SK-N-SH treated with all-trans-retinoic acid at 6 μM for 48 hours (cell line): Measurements from ENCODE around the gene SCPEP1.

Source experiments
- ATAC-seq: fragments of 200-7000 bp; cut with Tn5 transposase; 3 replicates; pipeline ENCODE4 v1.9.1; 2020; ENCODE audit warnings: mild to moderate bottlenecking, moderate library complexity
- ARNTL ChIP-seq: fragments of 450-650 bp; formaldehyde crosslinking; IDR thresholded peaks from 2 replicates; pipeline ENCODE4 v1.5.0; 2020; ENCODE audit warnings: low read depth, mild to moderate bottlenecking, moderate library complexity, borderline replicate concordance
- BACH2 ChIP-seq: fragments of 250-450 bp; sonication (Bioruptor Pico); IDR thresholded peaks from 2 replicates; pipeline ENCODE4 v1.9.0; 2021; ENCODE audit warnings: mild to moderate bottlenecking, borderline replicate concordance
- CSDC2 ChIP-seq: fragments of 250-450 bp; sonication (Bioruptor Pico); IDR thresholded peaks from 2 replicates; pipeline ENCODE4 v1.5.0; 2020; ENCODE audit warnings: mild to moderate bottlenecking, moderate library complexity
- ESRRG ChIP-seq: fragments of 250-450 bp; sonication (Bioruptor Pico); IDR thresholded peaks from 2 replicates; pipeline ENCODE4 v1.6.1; 2021; ENCODE audit warnings: mild to moderate bottlenecking
- GLIS3 ChIP-seq: fragments of 250-450 bp; sonication (Bioruptor Pico); IDR thresholded peaks from 2 replicates; pipeline ENCODE4 v1.5.0; 2020; ENCODE audit warnings: mild to moderate bottlenecking, moderate library complexity
- ISL1 ChIP-seq: fragments of 250-450 bp; sonication (Bioruptor Pico); IDR thresholded peaks from 2 replicates; pipeline ENCODE4 v2.1.2; 2022; ENCODE audit warnings: mild to moderate bottlenecking, moderate library complexity
- OSR1 ChIP-seq: fragments of 250-450 bp; sonication (Bioruptor Pico); IDR thresholded peaks from 2 replicates; pipeline ENCODE4 v1.8.0; 2022; ENCODE audit warnings: moderate library complexity, mild to moderate bottlenecking, inconsistent platforms
- PPARA ChIP-seq: fragments of 250-450 bp; sonication (Bioruptor Pico); IDR thresholded peaks from 2 replicates; pipeline ENCODE4 v1.5.0; 2020; ENCODE audit warnings: mild to moderate bottlenecking, borderline replicate concordance
- SNAI2 ChIP-seq: fragments of 250-450 bp; sonication (Bioruptor Pico); IDR thresholded peaks from 2 replicates; pipeline ENCODE4 v1.5.0; 2020; ENCODE audit warnings: mild to moderate bottlenecking, moderate library complexity
- TCF4 ChIP-seq: fragments of 250-450 bp; sonication (Bioruptor Pico); IDR thresholded peaks from 2 replicates; pipeline ENCODE4 v1.8.0; 2021; ENCODE audit warnings: mild to moderate bottlenecking, moderate library complexity, borderline replicate concordance
- TOX ChIP-seq: fragments of 250-450 bp; sonication (Bioruptor Pico); IDR thresholded peaks from 2 replicates; pipeline ENCODE4 v1.8.0; 2021; ENCODE audit warnings: mild to moderate bottlenecking, moderate library complexity, borderline replicate concordance
- ZFP3 ChIP-seq: fragments of 250-450 bp; sonication (Bioruptor Pico); IDR thresholded peaks from 2 replicates; pipeline ENCODE4 v1.5.0; 2020; ENCODE audit warnings: mild to moderate bottlenecking, moderate library complexity
- ZFP30 ChIP-seq: fragments of 450-650 bp; formaldehyde crosslinking; IDR thresholded peaks from 2 replicates; pipeline ENCODE4 v1.5.0; 2022; ENCODE audit warnings: mild to moderate bottlenecking, moderate library complexity
- ZNF565 ChIP-seq: fragments of 450-650 bp; formaldehyde crosslinking; conservative IDR thresholded peaks from 2 replicates; pipeline ENCODE4 v1.5.0; 2020; ENCODE audit warnings: low read depth, mild to moderate bottlenecking, moderate library complexity
- ZNF8 ChIP-seq: fragments of 450-650 bp; formaldehyde crosslinking; IDR thresholded peaks from 2 replicates; pipeline ENCODE4 v1.5.0; 2020; ENCODE audit warnings: mild to moderate bottlenecking, moderate library complexity
- TF ChIP-seq, protein P1 (sequence below): fragments of 250-450 bp; sonication (Bioruptor Pico); IDR thresholded peaks from 2 replicates; pipeline ENCODE4 v1.5.0; 2020; ENCODE audit warnings: mild to moderate bottlenecking, moderate library complexity
- TF ChIP-seq, protein P2 (sequence below): fragments of 250-450 bp; sonication (Bioruptor Pico); IDR thresholded peaks from 2 replicates; pipeline ENCODE4 v1.8.0; 2020; ENCODE audit warnings: mild to moderate bottlenecking, moderate library complexity, borderline replicate concordance
- TF ChIP-seq, protein P3 (sequence below): fragments of 250-450 bp; sonication (Bioruptor Pico); IDR thresholded peaks from 2 replicates; pipeline ENCODE4 v1.8.0; 2021; ENCODE audit warnings: low read depth, mild to moderate bottlenecking, moderate library complexity, borderline replicate concordance
- TF ChIP-seq, protein P4 (sequence below): fragments of 250-450 bp; sonication (Bioruptor Pico); IDR thresholded peaks from 2 replicates; pipeline ENCODE4 v1.5.1; 2020; ENCODE audit warnings: low read depth, mild to moderate bottlenecking, moderate library complexity

SCPEP1 gene

DNA sequence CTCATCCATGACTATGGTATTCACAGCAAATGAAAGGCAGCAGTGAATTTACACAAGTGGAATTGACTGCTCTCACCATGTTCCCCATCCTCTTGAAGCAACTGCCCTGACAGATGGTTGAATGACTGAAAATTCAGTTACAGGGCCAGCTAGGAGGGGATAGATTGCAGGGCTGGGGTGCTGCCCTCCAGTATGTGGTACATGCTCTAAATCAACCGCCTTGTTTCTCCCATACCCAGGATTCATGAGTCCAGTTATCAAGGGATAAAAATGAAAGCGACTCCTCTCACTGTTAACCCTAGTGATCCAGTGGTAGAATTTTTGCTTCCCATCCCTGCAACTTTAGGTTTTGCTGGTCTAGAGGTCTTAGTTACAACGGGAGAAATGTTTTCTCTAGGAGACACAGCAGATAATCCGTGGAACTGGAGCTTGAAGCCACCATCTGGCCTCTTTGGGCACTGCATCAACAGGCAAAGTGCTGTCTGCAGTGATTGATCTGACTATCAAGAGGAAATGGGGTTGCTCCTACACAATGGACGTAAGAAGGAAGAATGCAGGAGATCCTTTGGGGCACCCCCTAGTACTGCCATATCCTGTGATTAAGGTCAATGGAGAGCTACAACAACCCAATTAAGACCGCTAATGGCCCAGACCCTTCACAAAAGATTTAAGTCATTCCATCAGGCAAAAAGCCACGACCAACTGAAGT, 32.0 kb downstream of the SCPEP1 start:
- ATAC-seq = peak; percentile 96
- TF ChIP-seq, protein P1, sequence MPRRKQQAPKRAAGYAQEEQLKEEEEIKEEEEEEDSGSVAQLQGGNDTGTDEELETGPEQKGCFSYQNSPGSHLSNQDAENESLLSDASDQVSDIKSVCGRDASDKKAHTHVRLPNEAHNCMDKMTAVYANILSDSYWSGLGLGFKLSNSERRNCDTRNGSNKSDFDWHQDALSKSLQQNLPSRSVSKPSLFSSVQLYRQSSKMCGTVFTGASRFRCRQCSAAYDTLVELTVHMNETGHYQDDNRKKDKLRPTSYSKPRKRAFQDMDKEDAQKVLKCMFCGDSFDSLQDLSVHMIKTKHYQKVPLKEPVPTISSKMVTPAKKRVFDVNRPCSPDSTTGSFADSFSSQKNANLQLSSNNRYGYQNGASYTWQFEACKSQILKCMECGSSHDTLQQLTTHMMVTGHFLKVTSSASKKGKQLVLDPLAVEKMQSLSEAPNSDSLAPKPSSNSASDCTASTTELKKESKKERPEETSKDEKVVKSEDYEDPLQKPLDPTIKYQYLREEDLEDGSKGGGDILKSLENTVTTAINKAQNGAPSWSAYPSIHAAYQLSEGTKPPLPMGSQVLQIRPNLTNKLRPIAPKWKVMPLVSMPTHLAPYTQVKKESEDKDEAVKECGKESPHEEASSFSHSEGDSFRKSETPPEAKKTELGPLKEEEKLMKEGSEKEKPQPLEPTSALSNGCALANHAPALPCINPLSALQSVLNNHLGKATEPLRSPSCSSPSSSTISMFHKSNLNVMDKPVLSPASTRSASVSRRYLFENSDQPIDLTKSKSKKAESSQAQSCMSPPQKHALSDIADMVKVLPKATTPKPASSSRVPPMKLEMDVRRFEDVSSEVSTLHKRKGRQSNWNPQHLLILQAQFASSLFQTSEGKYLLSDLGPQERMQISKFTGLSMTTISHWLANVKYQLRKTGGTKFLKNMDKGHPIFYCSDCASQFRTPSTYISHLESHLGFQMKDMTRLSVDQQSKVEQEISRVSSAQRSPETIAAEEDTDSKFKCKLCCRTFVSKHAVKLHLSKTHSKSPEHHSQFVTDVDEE = peak; percentile 45; the same call in 1 of the 2 replicates
- TF ChIP-seq BACH2 (CRISPR knock-in tag) (no peak), GLIS3 (CRISPR knock-in tag) (0 out of 2 replicates have a peak, but pooled peaks have one; percentile 44), ISL1 (CRISPR knock-in tag) (peak; percentile 46; the same call in 1 of the 2 replicates)

DNA sequence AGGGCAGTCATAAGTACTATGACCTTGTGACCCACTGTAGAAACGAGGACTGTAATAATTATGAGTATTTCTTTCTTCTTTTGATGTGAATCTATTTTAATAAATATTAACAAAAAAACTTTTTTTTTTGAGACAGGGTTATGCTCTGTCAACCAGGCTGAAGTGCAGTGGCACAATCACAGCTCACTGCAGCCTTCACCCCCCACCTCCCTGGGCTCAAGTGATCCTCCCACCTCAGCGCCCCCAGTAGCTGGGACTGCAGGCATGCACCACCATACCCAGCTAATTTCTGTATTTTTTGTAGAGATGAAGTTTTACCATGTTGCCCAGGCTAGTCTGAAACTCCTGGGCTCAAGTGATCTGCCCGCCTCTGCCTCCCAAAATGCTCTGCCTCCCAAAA, 32.6 kb downstream of the SCPEP1 start:
- TF ChIP-seq ZFP3 (CRISPR knock-in tag) (no peak), ESRRG (CRISPR knock-in tag) (no peak), SNAI2 (CRISPR knock-in tag) (no peak), ZNF565 (no peak), OSR1 (CRISPR knock-in tag) (no peak), ZFP30 (CRISPR knock-in tag) (no peak), CSDC2 (CRISPR knock-in tag) (no peak), TOX (no peak), ISL1 (CRISPR knock-in tag) (no peak), BACH2 (CRISPR knock-in tag) (no peak), TCF4 (CRISPR knock-in tag) (no peak), ZNF8 (no peak)
- TF ChIP-seq, protein P2, sequence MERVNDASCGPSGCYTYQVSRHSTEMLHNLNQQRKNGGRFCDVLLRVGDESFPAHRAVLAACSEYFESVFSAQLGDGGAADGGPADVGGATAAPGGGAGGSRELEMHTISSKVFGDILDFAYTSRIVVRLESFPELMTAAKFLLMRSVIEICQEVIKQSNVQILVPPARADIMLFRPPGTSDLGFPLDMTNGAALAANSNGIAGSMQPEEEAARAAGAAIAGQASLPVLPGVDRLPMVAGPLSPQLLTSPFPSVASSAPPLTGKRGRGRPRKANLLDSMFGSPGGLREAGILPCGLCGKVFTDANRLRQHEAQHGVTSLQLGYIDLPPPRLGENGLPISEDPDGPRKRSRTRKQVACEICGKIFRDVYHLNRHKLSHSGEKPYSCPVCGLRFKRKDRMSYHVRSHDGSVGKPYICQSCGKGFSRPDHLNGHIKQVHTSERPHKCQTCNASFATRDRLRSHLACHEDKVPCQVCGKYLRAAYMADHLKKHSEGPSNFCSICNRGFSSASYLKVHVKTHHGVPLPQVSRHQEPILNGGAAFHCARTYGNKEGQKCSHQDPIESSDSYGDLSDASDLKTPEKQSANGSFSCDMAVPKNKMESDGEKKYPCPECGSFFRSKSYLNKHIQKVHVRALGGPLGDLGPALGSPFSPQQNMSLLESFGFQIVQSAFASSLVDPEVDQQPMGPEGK (CRISPR knock-in tag) = no peak
- TF ChIP-seq, protein P3, sequence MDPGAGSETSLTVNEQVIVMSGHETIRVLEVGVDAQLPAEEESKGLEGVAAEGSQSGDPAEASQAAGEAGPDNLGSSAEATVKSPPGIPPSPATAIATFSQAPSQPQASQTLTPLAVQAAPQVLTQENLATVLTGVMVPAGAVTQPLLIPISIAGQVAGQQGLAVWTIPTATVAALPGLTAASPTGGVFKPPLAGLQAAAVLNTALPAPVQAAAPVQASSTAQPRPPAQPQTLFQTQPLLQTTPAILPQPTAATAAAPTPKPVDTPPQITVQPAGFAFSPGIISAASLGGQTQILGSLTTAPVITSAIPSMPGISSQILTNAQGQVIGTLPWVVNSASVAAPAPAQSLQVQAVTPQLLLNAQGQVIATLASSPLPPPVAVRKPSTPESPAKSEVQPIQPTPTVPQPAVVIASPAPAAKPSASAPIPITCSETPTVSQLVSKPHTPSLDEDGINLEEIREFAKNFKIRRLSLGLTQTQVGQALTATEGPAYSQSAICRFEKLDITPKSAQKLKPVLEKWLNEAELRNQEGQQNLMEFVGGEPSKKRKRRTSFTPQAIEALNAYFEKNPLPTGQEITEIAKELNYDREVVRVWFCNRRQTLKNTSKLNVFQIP (CRISPR knock-in tag) = no peak
- TF ChIP-seq, protein P4, sequence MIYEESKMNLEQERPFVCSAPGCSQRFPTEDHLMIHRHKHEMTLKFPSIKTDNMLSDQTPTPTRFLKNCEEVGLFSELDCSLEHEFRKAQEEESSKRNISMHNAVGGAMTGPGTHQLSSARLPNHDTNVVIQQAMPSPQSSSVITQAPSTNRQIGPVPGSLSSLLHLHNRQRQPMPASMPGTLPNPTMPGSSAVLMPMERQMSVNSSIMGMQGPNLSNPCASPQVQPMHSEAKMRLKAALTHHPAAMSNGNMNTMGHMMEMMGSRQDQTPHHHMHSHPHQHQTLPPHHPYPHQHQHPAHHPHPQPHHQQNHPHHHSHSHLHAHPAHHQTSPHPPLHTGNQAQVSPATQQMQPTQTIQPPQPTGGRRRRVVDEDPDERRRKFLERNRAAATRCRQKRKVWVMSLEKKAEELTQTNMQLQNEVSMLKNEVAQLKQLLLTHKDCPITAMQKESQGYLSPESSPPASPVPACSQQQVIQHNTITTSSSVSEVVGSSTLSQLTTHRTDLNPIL (CRISPR knock-in tag) = no peak
- ATAC-seq = 0 out of 3 replicates have a peak, but pooled peaks have one; percentile 11

DNA sequence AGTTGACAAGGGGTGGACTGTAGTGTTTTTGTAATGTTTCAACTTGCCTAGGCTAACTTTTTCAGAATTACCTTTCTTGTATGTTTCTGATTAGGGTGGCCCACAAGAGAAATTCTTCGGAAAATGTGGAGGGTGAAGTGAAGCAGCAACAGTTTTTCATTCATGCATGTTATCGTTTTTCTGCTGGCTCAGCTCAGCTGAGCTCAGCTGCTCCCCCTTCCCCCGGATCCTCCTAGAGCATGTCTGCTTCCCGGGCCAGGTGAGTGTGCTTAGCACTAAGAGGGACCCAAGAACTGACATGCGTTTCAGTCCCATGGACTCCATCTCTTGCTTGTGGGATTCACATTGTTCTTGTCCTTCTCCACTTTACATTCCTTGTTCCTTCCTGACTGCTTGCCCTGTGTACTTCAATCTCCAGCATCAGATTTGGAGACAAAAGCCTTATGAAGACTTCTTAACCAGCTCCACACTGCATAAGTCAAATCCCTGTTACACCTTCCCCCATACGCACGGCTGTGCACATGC, 33.6 kb downstream of the SCPEP1 start:
- no peak for ATAC-seq
- TF ChIP-seq ARNTL (CRISPR knock-in tag) (no peak), OSR1 (CRISPR knock-in tag) (no peak), PPARA (CRISPR knock-in tag) (no peak)
- TF ChIP-seq, protein P1 = no peak
- TF ChIP-seq, protein P2 (CRISPR knock-in tag) = no peak
